Ascending aorta (tissue), 2 donors: ENCODE results near the gene DENR. TPM values are rescaled to one million over a fixed set of nuclear protein-coding genes. Genes with fewer than 3 reads are reported as not detected.
"Not testable (repeated sequence)": the region's sequence is repeated elsewhere in the genome, so short reads cannot be mapped to it uniquely, and the experiment has no call there.

Source experiments
- DNase-seq, 2 donors: peaks; one replicate each; pipeline ENCODE4 v3.0.0-alpha.2; 2019; ENCODE audit warnings: low spot score in 2 of 2
- H3K27ac ChIP-seq, 2 donors: fragments of 200-600 bp; sonication (generic); one replicate each; pipeline ENCODE4 v1.5.1; 2016 to 2017; ENCODE audit warnings: mild to moderate bottlenecking in 1 of 2
- H3K27me3 ChIP-seq: fragments of 200-600 bp; sonication (generic); one replicate; pipeline ENCODE4 v1.5.1; 2017
- H3K36me3 ChIP-seq, 2 donors: fragments of 200-600 bp; sonication (generic); one replicate each; pipeline ENCODE4 v1.5.1; 2016
- H3K4me1 ChIP-seq, 2 donors: fragments of 200-600 bp; sonication (generic); one replicate each; pipeline ENCODE4 v1.5.1; 2016 to 2017; ENCODE audit warnings: mild to moderate bottlenecking in 1 of 2
- H3K4me3 ChIP-seq, 2 donors: fragments of 200-600 bp; sonication (generic); one replicate each; pipeline ENCODE4 v1.5.1; 2016 to 2017; ENCODE audit warnings: mild to moderate bottlenecking in 1 of 2
- H3K9me3 ChIP-seq, 2 donors: fragments of 200-600 bp; sonication (generic); one replicate each; pipeline ENCODE4 v1.5.1; 2016
- intact Hi-C: fragments of 100-400 bp; cut with DNase I; formaldehyde crosslinking; loops from one replicate; pipeline ENCODE4 v1.15.1; 2023
- total RNA-seq: library from RNA; depleted of rRNA; stranded (reverse); fragments of >200 nt; gene quantifications from one replicate; pipeline ENCODE4 v1.1.0, GENCODE V29; 2016
- TF ChIP-seq, protein P1 (sequence below), 3 experiments: fragments of 200-600 bp in 2 of 3; fragments of 450-650 bp in 1 of 3; sonication (generic) in 2 of 3; IDR thresholded peaks; one replicate each; pipeline ENCODE4 v1.5.1; 2016 to 2019; ENCODE audit warnings: antibody characterized with exemption in 3 of 3, mild to moderate bottlenecking in 1 of 3, moderate library complexity in 1 of 3

DENR gene
- total RNA-seq, 1 donor from 2014 or later: 12.2 TPM

DNA sequence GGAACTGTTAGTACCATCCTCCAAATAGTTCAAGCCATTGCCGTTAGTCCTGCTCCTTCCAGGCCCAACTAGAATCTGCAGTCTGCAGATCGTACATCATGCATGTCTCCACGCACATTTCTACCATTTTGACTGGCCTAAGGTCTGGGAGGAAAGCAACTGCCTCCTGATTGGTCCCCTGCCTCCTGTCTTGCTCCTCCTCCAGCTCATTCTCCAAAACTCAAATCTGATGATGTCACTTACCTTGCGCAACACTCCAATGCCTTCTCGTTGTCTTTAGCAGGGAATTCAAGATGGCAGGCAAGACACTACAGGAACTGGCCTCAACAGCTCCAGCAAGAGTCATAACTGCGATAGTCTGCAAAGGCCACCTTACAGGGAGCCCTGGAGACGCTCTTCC, 12.3 kb upstream of the DENR start:
- intact Hi-C loops: no loop called here
- TF ChIP-seq, protein P1, sequence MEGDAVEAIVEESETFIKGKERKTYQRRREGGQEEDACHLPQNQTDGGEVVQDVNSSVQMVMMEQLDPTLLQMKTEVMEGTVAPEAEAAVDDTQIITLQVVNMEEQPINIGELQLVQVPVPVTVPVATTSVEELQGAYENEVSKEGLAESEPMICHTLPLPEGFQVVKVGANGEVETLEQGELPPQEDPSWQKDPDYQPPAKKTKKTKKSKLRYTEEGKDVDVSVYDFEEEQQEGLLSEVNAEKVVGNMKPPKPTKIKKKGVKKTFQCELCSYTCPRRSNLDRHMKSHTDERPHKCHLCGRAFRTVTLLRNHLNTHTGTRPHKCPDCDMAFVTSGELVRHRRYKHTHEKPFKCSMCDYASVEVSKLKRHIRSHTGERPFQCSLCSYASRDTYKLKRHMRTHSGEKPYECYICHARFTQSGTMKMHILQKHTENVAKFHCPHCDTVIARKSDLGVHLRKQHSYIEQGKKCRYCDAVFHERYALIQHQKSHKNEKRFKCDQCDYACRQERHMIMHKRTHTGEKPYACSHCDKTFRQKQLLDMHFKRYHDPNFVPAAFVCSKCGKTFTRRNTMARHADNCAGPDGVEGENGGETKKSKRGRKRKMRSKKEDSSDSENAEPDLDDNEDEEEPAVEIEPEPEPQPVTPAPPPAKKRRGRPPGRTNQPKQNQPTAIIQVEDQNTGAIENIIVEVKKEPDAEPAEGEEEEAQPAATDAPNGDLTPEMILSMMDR (IDR thresholded peaks at IDR 0.05): no peak
- no peaks in the 10 kb centered on the region for H3K9me3 ChIP-seq
- no peaks in the 10 kb centered on the region for H3K4me1 ChIP-seq
- H3K4me3 ChIP-seq: no peak overlapping the region
- no peaks in the 10 kb centered on the region for H3K27me3 ChIP-seq
- no peaks in the 10 kb centered on the region for H3K36me3 ChIP-seq
- no peak for DNase-seq
- H3K27ac ChIP-seq: no peak overlapping the region

DNA sequence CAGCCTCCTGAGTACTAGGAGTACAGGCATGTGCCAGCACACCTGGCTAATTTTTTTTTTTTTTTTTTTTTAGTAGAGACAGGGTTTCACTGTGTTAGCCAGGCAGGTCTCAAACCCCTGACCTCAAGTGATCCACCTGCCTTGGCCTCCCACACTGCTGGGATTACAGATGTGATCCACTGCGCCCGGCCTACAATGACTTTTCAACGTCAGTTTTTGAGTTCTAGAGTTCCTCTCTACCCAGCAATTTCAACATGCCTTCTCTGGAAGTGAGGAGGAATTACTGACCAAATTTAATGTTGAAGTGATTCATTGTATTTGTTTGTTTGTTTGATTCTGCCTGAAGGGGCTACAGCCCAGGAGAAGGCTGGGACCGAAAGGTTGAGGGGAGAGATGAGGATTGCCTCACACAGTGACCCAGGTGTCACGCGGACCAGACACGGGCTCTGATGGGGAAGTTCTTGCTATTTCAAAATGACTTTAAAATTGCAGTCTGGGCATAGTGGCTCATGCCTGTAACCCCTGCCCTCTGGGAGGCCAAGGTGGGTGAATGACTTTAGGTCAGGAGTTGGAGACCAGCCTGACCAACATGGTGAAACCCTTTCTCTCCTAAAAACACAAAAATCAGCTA, 8.6 kb upstream of the DENR start:
- Histone ChIP-seq H3K27ac (no peak overlapping the region), H3K9me3 (no peaks in the 10 kb centered on the region), H3K27me3 (no peaks in the 10 kb centered on the region), H3K4me1 (no peaks in the 10 kb centered on the region), H3K36me3 (no peaks in the 10 kb centered on the region), H3K4me3 (no peak overlapping the region)
- intact Hi-C loops: no loop called here
- DNase-seq: no peak
- TF ChIP-seq, protein P1 (IDR thresholded peaks at IDR 0.05): no peak

DNA sequence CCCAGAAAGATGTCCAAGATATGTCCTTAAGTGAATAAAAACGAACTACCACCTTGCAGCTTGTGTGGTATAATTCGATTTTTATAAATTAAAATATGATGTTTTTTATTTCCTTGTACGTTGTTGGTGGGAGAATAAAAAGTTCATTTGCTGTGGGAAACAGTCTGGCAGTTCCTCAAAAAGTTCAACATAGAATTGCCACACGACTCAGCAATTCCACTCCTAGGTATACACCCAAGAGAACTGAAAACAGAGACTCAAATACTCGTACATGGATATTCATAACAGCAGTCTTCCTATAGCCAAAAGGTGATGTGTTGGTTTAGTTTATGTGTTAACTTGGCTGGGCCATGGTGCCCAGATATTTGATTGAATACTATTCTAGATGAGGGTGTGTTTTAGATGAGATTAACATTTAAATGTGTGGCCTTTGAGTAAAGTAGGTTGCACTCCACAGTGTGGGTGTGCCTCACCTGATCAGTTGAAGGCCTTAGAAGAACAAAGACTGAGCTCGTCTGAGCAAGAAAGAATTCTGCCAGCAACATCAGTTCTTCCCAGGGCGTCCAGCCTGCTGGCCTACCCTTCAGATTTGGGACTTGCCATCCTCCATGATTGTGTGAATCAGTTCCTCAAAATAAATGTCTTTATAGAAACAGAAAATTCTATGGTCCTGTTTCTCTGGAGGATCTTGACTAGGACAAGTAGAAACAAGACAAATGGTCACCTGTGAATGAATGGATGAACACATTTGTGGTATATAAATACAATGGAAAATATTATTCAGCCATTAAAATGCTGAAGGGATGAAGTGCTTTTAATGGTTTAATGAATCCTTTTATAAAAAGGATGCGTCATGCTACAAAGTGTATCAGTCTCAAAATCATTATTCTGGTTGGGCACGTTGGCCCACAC, 5.1 kb upstream of the DENR start:
- Histone ChIP-seq H3K27me3 (no peaks in the 10 kb centered on the region), H3K9me3 (no peaks in the 10 kb centered on the region), H3K27ac (no peak overlapping the region), H3K4me1 (peaks cover 2 to 3% of the 10 kb centered on the region in 2 donors), H3K4me3 (no peak overlapping the region), H3K36me3 (no peaks in the 10 kb centered on the region)
- intact Hi-C loops: no loop called here
- DNase-seq: peak in 1 of 2 donors; percentile 22
- TF ChIP-seq, protein P1 (IDR thresholded peaks at IDR 0.05): no peak

DNA sequence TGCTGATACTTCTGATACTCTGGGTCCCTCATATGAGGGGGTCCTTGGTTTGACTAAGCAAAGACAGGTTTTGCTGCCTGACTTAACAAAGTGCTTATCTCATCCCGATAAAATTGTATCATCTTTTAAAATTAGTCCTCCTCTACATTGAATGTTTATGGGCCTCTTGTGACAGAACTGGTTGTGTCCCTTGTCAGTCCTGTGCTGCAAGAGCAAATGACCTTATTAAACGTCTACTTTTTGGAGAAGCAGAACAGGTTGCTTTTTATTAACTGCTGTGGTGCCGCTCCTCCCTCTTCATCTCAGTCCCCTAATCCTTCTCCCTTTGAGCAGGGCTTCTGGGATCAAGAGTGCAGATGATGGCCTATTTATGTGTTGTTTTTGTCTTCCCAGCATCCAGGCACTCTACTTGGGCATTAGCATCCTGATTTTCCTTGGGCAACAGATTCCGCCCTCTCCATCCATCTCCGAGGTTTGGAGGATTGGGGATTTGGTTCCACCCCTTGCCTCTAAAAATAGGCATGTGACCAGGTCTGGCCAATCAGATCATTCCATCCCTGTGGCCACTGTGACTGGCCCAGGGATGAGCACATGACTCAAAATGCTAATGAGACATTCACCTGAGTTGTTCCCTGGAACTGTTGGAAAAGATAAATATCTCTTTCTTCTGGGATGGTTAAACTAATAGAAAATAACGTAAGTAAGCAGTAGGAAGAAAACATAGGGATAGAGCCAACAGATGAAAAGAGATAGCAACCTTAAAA, 2.9 kb upstream of the DENR start:
- no peak for DNase-seq
- no peak overlapping the region for H3K27ac ChIP-seq
- peaks cover 0 to 4% of the 10 kb centered on the region in 2 donors for H3K36me3 ChIP-seq
- peaks cover 3 to 12% of the 10 kb centered on the region in 2 donors for H3K4me1 ChIP-seq
- no peaks in the 10 kb centered on the region for H3K9me3 ChIP-seq
- intact Hi-C loops: loop anchor here (5.0 kb wide), 2 partner anchors 112 to 483 kb away; partner anchors contain the start of genes MPHOSPH9 and MTRFR
- H3K27me3 ChIP-seq: no peaks in the 10 kb centered on the region
- TF ChIP-seq, protein P1 (IDR thresholded peaks at IDR 0.05): no peak
- no peak overlapping the region for H3K4me3 ChIP-seq

DNA sequence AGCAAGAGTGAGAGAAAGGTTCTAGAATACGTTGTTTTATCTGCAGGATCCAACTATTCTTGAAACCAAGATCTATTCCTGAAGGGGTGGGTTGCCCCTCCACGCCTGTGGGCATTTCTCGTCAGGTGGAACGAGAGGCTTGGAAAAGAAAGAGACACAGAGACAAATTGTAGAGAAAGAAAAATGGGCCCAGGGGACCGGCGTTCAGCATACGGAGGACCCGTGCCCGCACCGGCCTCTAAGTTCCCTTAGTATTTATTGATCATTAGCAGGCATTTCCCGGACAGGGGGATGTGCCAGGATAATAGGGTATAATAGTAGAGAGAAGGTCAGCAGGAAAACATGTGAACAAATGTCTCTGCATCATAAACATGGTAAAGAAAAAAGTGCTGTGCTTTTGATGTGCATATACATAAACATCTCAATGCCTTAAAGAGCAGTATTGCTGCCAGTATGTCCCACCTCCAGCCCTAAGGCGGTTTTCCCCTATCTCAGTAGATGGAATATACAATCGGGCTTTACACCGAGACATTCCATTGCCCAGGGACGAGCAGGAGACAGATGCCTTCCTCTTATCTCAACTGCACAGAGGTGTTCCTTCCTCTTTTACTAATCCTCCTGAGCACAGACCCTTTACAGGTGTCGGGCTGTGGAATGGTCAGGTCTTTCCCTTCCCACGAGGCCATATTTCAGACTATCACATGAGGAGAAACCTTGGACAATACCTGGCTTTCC, 1.7 kb upstream of the DENR start:
- intact Hi-C loops: loop anchor here (5.0 kb wide), 2 partner anchors 114 to 481 kb away; partner anchors contain the start of genes MPHOSPH9 and MTRFR
- not testable (repeated sequence) for H3K9me3 ChIP-seq, H3K27me3 ChIP-seq, H3K27ac ChIP-seq, H3K4me3 ChIP-seq
- Histone ChIP-seq H3K36me3 (peaks cover 3 to 16% of the 10 kb centered on the region in 2 donors), H3K4me1 (peaks cover 3 to 12% of the 10 kb centered on the region in 2 donors)
- DNase-seq: peak in 1 of 2 donors; percentile 55
